Measurements from ENCODE around the gene CRISP2.
"Not testable (repeated sequence)": the region's sequence is repeated elsewhere in the genome, so short reads cannot be mapped to it uniquely, and the experiment has no call there.

CRISP2 gene

DNA sequence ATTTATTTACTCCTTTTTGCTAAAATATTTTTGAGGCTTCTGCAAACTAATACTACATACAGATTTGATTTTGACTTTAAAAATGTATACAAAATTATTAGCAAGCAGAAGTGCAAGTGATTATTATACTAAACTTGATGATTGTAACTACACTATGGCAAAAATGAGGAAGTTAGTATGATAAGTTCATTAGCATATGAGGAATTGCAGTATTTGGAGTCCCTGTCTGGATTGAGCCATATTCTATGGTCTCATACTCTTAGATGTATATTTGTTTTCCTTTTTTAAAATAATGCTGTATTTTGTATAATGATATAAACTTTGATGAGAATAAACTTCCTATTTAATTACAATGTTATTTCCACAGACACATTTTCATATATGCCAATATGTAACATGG, 16.9 kb upstream of the CRISP2 start:
- TF ChIP-seq, protein P1, sequence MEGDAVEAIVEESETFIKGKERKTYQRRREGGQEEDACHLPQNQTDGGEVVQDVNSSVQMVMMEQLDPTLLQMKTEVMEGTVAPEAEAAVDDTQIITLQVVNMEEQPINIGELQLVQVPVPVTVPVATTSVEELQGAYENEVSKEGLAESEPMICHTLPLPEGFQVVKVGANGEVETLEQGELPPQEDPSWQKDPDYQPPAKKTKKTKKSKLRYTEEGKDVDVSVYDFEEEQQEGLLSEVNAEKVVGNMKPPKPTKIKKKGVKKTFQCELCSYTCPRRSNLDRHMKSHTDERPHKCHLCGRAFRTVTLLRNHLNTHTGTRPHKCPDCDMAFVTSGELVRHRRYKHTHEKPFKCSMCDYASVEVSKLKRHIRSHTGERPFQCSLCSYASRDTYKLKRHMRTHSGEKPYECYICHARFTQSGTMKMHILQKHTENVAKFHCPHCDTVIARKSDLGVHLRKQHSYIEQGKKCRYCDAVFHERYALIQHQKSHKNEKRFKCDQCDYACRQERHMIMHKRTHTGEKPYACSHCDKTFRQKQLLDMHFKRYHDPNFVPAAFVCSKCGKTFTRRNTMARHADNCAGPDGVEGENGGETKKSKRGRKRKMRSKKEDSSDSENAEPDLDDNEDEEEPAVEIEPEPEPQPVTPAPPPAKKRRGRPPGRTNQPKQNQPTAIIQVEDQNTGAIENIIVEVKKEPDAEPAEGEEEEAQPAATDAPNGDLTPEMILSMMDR (IDR thresholded peaks at IDR 0.05; ENCODE audit: insufficient read depth, missing control alignments) = no peak
- DNase-seq (ENCODE audit: insufficient read length, low spot score) = no peak
- FAIRE-seq = no peak

GRCh38 chr6:49723917-49724316, 10.6 kb upstream of the CRISP2 start:
- not testable (repeated sequence) for DNase-seq (ENCODE audit: insufficient read length, low spot score); FAIRE-seq

DNA sequence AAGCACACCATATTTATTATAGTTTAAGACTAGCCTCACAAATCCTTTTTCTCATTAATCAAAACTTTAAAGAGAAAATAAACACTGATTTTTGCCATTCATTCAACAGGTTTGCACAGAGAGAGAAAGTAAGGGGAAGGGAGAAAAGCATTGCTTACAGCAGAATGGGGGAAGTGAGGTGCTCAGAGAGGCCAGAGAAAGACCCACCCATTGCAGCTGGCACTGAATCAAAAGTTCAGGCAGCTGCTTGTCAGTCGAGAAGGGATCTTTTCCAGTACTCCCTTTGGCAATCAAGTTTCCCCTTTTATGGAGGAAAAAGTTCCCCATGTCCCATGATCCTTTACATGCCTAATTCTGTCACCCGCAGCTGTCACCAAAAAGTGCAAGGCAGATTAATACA, 8.0 kb upstream of the CRISP2 start:
- FAIRE-seq = no peak
- DNase-seq (ENCODE audit: insufficient read length, low spot score) = no peak
- TF ChIP-seq, protein P1 (IDR thresholded peaks at IDR 0.05; ENCODE audit: insufficient read depth, missing control alignments) = no peak

DNA sequence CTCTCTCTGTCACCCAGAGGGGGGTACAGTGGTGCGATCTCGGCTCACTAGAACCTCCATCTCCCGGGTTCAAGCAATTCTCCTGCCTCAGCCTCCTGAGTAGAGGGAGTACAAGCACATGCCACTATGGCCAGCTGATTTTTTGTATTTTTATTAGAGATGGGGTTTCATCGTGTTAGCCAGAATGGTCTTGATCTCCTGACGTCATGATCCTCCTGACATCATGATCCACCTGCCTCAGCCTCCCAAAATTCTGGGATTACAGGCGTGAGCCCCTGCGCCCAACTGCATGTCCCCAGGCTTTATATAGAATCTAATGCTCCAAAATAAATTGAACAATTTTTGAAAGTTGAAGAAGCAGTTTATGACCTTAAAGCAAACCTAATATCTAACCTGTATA, 7.0 kb upstream of the CRISP2 start:
- TF ChIP-seq, protein P1 (IDR thresholded peaks at IDR 0.05; ENCODE audit: insufficient read depth, missing control alignments) = no peak
- no peak for FAIRE-seq

GRCh38 chr6:49698478-49698877, 14.9 kb downstream of the CRISP2 start:
- TF ChIP-seq, protein P1 (IDR thresholded peaks at IDR 0.05; ENCODE audit: insufficient read depth, missing control alignments) = no peak
- FAIRE-seq (peak; percentile 29), DNase-seq (ENCODE audit: insufficient read length, low spot score) (no peak)

More for the DNA sequence above, 7.0 kb upstream of the CRISP2 start:
- DNase-seq (ENCODE audit: insufficient read length, low spot score) = no peak

DNA sequence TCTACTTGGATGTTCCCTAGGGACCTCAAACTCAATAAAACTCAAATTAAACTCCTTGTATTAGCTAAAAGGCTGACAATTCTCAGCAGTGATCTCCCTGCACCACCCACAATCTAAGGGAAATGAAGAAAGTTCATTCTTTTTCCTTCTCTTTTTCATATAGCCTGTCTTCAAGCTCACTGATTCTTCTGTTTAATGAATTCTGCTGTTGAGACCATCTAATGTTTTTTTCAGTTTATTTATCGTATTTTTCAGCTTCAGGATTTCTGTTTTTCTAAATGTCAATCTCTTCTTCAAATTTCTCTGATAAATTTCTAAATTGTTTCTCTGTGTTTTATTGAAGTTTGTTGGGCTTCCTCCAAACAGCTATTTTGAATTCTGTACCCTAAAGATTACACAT, 19.8 kb downstream of the CRISP2 start:
- no peak for DNase-seq (ENCODE audit: insufficient read length, low spot score)
- FAIRE-seq = peak; percentile 53
- TF ChIP-seq, protein P1 (IDR thresholded peaks at IDR 0.05; ENCODE audit: insufficient read depth, missing control alignments) = no peak

GRCh38 chr6:49692534-49692933, 20.8 kb downstream of the CRISP2 start:
- DNase-seq (ENCODE audit: insufficient read length, low spot score) = no peak
- peak; percentile 38 for FAIRE-seq
- TF ChIP-seq, protein P1 (IDR thresholded peaks at IDR 0.05; ENCODE audit: insufficient read depth, missing control alignments) = no peak

DNA sequence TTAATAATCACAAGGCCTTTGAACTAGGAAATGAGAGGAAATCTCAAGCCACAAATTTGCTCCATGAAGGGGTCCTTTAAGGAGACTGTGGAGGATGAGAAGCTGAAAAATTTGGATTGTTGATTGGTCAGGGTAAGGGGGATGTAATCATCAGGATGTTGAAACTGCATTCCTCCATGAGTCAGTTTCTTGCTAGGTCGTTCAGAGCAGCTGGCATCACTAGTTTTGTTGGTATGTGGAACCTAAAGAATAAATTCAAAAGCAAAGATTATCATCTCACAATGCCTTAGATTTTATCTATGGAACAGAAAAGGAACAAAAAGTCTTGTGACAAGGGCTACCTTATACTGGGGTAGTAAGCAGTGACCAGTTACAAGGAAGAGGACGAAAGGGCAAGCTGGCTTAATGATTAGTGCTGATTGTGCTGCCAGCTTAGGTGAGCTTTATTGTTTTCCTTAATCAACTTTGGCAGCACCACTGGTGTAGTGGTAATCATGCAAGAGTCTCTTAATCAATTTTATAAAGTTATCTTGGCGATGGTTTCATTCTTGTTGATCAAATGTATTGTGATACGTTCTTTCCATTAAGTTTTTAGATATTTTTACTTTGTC, 36.6 kb downstream of the CRISP2 start:
- FAIRE-seq = peak; percentile 55
- no peak for DNase-seq (ENCODE audit: insufficient read length, low spot score)

More for the DNA sequence above, 36.6 kb downstream of the CRISP2 start:
- TF ChIP-seq, protein P1 (IDR thresholded peaks at IDR 0.05; ENCODE audit: insufficient read depth, missing control alignments) = no peak

All from D721Med (cell line).